T-helper 1 cell (primary cell): Measurements from ENCODE around the gene RWDD3.

ENCODE experiments used
- DNase-seq, 5 donors: peaks; one replicate each; pipeline ENCODE4 v3.0.0-alpha.2; 2012 to 2020
- total RNA-seq, 4 donors: gene quantifications; one replicate each; lab custom pipeline; 2026; lab: John Stamatoyannopoulos, UW

Gene RWDD3, protein sequence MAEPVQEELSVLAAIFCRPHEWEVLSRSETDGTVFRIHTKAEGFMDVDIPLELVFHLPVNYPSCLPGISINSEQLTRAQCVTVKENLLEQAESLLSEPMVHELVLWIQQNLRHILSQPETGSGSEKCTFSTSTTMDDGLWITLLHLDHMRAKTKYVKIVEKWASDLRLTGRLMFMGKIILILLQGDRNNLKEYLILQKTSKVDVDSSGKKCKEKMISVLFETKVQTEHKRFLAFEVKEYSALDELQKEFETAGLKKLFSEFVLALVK
- total RNA-seq, result 1.2 to 2.6 (median 2.1) reads per million in 4 donors

DNA sequence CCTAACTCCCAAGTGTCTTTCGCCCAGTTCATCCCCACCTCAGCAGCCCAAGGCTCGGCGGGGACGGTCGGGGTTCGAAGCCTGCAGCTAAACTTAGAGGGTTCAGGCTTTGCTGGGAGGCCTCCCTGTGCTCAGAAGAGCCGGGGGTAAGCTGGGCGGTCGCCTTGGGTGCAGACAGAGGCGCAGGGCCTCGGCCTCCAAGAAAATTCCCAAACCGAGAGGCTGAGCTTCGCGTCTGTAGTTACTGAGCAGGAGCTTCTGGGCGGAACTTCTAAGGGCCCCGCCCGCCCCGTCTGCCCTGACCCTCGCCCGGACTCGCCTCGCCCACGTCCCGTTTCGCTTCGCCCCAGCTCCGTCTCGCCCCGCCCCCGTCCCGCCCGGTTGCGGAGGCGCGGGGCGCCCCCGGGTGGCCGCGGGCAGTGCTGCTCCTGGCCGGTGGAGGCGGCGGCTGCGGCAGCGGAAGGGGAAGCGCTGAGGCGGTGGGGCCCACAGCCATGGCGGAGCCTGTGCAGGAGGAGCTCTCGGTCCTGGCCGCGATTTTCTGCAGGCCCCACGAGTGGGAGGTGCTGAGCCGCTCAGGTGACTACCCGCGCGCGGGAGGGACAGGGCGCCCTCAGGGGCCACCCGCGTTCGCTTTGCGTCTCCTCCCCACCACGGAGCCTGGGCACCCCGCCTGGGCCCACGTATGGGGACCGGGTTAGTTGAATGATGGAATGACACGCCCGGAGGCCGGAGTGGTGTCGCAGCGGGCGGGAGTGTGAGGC is at the start of gene RWDD3:
TSS of gene RWDD3 (plus strand) at position 474 of the 764 bp plus-strand sequence. CDS start at position 495, 21 bp downstream.
- DNase-seq, result peak; percentile 83 to 92 (median 87)

DNA sequence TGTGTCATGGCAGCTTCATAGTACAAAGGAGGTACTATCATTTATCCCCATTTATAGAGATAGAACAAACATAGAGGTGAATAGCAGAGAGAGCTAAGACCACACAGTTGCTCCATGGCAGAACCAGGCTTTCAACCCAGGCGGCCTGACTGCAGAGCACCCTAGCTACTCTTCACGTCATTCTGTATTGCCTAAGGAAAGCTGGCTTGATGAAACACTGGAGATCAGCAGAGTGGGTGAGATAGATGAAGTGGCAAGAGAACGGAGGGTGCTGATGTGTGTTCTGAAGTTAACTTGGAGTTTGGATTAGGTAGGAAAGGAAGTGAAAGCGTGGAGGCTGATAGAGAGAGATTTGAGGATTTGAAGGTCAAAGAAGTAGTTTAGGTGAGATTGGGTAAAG is 47.9 kb upstream of the RWDD3 start:
- no peak for DNase-seq

DNA sequence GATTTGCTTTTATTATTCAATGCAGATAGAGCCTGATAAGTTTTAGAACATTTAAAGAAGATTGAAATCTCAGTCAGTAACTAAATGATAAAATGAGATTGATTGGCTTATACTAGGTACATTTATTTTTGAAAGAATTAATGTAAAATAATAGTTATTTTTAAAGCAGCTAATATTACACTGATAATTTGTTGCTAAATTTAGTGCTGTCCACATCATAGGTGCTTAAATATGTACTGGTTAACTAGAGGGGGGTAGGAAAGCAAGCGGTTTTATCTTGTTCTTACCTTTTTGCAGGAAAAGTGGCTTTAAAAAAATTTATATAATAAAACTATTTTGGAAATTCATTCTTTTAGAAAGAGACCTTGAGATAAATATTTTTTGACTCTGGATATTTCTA is 40.4 kb upstream of the RWDD3 start:
- DNase-seq, result no peak

- DNase-seq, result no peak
Observed at GRCh38 chr1:95195046-95195445, 39.0 kb upstream of the RWDD3 start.

DNA sequence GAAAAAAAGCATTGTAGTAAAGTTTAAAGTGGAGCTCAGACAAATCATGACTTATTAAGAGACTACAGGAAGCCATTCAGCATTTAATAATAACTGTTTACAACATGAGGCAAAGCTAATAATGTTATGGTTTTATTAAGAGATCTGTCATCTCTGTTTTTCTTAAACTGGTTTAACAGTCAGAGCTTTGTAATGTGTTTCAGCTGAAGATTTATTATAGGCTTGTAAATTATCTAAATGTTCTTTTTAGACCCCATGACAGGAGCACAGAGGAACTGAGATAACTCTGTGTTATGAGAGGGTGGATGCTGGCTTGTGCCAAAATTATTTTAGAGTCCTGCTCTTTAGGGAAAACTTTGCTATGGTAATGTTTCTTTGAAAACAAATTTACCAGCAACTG is 38.0 kb upstream of the RWDD3 start:
- DNase-seq, result no peak

DNA sequence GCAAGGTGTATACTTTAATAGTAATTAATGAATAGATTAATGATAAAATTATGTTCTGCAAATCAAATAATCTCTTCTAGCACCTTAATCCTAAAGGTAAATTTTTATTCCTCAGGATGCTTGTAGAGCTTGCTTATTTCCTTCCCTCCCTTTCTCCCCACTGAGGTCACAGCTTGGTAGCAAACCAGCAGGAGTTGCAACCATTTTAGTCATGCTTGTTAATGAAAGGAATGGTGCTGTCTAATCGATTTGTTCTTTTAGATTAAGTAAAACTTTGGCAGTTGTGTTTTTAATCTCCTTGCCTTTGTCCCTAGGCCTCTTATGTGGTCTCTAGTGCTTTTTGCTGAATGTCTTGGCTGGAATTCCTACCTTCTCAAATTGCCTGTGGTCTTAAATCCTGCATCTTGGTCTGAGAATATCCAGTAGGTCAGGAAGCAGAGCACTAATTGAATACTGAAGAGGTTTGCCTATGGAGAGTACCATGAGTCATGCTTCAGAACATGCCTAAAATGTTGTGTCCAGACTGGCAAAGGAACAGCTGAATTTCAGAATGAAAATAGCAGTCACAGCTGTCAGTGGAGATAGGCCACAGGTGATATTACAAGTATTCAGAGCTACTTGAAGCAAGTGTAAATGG is 36.3 kb upstream of the RWDD3 start:
- no peak for DNase-seq

DNA sequence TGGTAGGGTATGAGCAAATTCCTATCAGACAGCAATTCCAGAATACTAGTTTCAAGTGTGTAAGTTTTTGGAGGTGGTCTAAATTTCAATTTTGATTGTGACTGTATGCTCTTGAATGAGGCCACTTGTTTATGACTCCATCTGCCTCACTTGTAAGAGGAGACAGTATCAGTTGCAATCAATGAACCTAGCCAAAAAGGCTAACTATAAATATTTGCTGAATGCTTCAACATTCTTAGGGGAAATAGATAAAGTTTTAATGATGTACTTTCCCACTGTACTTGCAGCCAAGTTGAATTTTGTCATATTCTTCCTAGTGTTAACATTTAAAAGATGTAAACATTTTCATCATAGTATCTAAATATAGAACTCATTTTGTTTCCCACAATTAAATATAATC is 32.1 kb upstream of the RWDD3 start:
- no peak for DNase-seq

DNA sequence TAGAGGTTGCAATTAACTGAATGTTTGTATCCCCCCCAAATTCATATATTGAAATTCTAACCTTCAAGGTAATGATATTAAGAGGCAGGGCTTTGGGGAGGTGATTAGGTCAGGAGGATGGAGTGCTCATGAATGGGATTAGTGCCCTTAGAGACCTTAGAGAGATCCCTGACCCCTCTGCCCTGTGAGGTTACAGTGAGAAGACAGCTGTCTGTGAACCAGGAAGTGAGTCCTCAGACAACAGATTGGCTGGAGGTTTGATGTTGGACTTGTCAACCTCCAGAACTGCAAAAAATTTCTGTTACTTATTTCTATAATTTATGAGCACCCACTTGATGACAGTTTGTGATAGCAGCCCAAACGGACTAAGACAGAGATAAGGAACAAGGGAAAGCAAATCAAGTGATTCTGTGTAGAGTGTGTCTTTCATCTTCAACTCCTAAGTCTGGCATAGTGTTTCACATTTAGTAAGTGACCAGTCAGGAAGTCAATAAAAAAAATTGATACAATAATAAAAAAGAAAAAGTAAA is 30.0 kb upstream of the RWDD3 start:
- no peak for DNase-seq

DNA sequence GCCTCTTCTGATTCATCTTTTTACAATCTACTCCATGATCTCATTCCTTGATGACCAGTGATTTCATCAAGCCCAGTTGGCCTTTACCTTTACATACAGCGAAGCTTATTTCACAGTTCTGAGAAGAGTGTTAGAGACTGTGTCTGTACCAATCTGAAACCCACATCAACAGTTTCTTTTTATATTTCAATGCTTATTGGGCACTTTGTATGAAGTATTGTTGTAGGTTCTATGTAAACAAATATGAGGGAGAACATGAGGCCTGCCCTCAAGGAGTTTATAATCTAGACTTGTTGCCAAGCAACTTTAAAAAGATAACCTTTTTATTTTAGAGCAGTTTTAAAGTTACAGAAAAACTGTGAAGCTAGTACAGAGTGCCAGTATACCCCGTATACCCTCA is 27.5 kb upstream of the RWDD3 start:
- DNase-seq, result no peak

GRCh38 chr1:95207223-95207935 is 26.6 kb upstream of the RWDD3 start:
- DNase-seq, result no peak

DNA sequence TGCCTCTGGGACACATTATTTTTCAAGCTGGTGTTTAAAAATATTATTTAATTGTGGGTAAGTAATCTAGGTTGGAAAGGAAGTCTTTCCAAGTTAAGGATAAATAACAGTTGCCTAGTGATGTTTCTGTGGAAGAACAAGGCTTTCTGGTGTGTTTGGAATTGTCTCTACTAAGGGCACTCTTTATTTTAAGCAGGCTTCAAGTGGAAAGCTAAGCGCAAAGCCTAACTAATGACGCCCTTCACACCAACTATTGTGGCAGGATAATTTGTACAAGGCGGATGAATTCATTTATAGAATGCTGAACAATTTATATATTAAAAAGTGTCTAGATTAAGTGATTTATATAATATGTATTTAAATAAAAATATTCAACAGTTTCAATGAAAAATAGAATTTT is 25.1 kb upstream of the RWDD3 start:
- no peak for DNase-seq

GRCh38 chr1:95209291-95209690 is 24.7 kb upstream of the RWDD3 start:
- no peak for DNase-seq

DNA sequence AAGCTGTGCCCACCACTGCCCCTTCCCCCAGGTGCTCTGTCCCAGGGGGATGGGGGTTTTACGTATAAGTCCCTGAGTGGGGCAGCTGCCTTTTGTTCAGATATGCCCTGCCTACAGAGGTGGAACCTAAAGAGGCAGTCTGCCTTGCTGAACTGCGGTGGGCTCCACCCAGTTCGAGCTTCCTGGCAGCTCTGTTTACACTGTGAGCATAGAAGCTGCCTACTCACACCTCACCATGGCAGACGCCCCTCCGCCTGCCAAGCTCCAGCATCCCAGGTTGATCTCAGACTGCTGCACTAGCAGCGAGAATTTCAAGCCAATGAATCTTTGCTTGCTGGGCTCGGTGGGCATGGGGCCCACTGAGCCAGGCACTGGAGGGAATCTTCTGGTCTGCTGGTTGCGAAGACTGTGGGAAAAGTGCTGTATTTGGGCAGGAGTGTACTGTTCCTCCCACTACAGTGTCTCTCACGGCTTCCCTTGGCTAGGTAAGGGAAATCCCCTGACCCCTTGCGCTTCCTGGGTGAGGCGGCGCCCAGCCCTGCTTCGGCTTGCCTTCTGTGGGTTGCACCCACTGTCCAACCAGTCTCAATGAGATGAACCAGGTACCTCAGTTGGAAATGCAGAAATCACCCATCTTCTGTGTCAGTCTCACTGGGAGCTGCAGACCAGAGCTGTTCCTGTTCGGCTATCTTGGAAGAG is 17.6 kb upstream of the RWDD3 start:
- DNase-seq, result no peak

- no peak for DNase-seq
Observed at GRCh38 chr1:95217371-95217770, 16.6 kb upstream of the RWDD3 start.

GRCh38 chr1:95219407-95219806 is 14.6 kb upstream of the RWDD3 start:
- DNase-seq, result no peak

GRCh38 chr1:95221306-95221705 is 12.7 kb upstream of the RWDD3 start:
- no peak for DNase-seq

DNA sequence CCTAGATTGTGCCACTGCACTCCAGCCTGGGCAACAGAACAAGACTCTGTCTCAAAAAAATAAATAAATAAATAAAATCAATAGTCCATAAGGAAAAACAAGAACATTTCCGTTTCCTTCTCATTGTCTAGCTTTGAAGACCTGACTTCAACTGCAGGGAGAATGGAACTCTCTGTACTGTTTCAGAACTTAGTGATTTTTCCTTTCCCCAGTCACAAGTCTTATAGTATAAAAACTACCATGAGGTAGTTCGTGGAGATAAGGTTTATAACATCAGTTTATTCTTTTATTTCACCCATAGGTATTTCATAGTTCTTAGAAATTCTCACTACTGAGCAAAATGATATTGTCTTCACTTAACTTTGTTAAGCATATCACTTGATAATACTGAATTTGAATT is 11.4 kb upstream of the RWDD3 start:
- DNase-seq, result no peak

GRCh38 chr1:95223110-95223509 is 10.9 kb upstream of the RWDD3 start:
- no peak for DNase-seq

- no peak for DNase-seq
Observed at GRCh38 chr1:95226781-95227660, 7.0 kb upstream of the RWDD3 start.

DNA sequence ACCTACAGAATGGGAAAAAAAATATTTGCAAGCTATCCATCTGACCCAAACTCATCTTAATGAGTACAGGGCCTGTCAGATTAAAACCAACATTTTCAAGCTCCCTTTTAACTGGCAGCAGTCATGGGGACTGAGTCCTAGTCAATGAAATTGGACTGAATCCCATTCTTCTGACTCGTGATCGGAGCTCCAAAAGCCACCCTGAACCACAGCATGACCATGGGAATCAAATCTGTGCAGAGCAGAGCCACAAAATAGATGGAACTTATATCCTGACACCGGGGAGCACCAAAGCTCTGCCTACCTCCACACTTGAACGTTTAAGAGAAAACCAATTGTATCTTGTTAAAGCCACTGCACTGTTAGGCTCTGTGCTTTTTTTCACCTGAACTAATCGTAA is 5.0 kb upstream of the RWDD3 start:
- no peak for DNase-seq

GRCh38 chr1:95229706-95230105 is 4.3 kb upstream of the RWDD3 start:
- DNase-seq, result no peak
